CD4-positive, alpha-beta T cell treated with Interferon alpha-2 for 1 hour (primary cell): ENCODE results near the gene ID3.
A peak's percentile ranks its signal among the peaks of the same experiment; 100 is the strongest.

Source experiments
- DNase-seq, 2 donors: peaks; one replicate each; pipeline ENCODE4 v3.0.0-alpha.2; 2020 to 2022

ID3 gene

DNA sequence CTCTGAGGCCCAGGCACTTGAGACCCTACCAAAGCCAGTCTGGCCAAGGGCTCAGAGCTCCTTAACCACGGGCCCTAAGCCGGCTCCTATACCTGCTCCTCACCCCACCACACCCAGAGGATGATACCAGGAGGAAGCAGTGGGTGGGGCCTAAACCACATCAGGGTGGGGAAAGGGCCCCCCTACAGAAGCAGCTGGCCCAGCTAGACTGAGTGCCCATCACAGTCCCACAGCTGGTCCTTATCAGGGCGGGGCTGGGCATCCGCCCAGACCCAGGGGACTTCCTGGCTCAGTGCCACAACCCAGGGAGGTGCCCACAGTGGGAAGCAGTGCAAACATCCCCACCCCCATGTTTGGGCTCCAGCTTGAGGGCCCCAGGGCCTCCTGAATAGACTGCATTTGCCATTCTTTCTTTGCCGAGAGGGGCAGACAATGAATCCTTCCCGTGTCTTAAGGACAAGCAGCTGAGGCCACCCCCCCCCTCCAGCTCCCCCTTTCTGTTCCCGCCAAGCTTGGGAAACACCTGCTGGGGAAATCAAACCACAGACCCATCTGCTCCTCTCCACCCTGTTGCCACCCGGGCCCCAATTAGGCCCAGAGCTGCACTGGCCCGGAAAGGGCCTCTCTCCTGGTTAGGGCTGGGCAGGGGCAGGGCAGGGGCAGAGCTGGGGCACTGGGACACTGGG lies 34.4 kb downstream of the ID3 start:
- DNase-seq: peak; percentile 48 to 69

GRCh38 chr1:23524163-23524562 lies 35.1 kb downstream of the ID3 start:
- no peak for DNase-seq

- DNase-seq: no peak
These were observed 36.9 kb downstream of the ID3 start for GRCh38 chr1:23522244-23522982.

- DNase-seq: no peak
These were observed 37.7 kb downstream of the ID3 start for GRCh38 chr1:23521588-23521987.

GRCh38 chr1:23517581-23517980 lies 41.7 kb downstream of the ID3 start:
- no peak for DNase-seq

DNA sequence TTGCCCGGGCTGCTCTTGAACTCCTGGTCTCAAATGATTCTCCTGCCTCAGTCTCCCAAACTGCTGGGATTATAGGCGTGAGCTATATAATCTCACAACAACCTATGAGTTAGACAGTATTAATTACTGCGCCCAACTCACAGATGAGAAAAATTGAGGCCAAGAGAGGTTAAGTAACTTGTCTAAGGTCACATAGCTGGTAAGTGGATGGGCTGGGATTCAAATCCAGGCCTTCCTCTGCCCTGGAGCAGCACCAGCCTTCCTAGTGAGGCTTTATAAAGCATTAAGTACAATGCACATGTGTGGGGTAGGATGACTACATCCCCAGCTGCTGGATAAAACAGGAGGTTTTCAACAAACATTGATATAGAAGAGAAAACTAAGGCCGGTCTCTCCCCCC lies 43.4 kb downstream of the ID3 start:
- no peak for DNase-seq

GRCh38 chr1:23514111-23514679 lies 45.1 kb downstream of the ID3 start:
- DNase-seq: no peak

DNA sequence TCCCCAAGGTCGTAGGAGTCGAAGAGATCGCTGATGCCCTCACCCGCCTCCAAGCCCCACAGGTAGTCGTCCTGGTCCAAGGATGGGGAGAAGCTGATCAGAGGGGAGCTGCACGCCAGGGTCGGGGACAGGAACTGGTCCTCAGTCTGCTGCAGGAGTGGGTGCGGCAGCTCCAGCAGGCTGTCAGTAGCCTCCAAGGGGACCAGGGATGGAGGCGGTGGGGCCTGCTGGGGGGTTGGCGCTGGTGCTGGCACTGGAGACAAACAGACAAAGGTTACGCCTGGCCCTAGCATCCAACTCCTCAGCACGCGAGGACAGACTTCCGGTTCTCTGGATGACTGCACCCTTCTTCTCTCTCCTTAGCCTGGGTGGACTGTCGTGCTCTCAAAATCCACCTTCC lies 49.4 kb downstream of the ID3 start:
- no peak for DNase-seq
